Body of pancreas (tissue), 4 donors: ENCODE results near the gene PP2D1. TPM values are rescaled to one million over a fixed set of nuclear protein-coding genes. Genes with fewer than 3 reads are reported as not detected.
"Not testable (repeated sequence)": the region's sequence is repeated elsewhere in the genome, so short reads cannot be mapped to it uniquely, and the experiment has no call there.

ENCODE experiments used
- ATAC-seq: fragments of 150-250 bp; one replicate; pipeline ENCODE4 v1.9.1; 2016
- DNase-seq, 4 donors: peaks; one replicate each; pipeline ENCODE4 v3.0.0-alpha.2; 2019
- H3K27ac ChIP-seq, 4 donors: fragments of 200-600 bp; sonication (generic); 1 replicate in 3 of 4; 2 replicates in 1 of 4; pipeline versions ENCODE4 v1.5.1 to v1.6.1; 2016 to 2019; ENCODE audit warnings: mild to moderate bottlenecking in 1 of 4, mixed read lengths in 1 of 4, moderate library complexity in 1 of 4
- H3K27me3 ChIP-seq, 2 donors: fragments of 200-600 bp; sonication (generic); one replicate each; pipeline ENCODE4 v1.6.0; 2016; ENCODE audit warnings: mild to moderate bottlenecking in 1 of 2
- H3K36me3 ChIP-seq, 2 donors: fragments of 200-600 bp; sonication (generic); replicated peaks in 1 of 2; 2 replicates each; pipeline ENCODE4 v1.5.1; 2016; ENCODE audit warnings: low read depth in 2 of 2; ENCODE audit not compliant: insufficient read depth in 1 of 2
- H3K4me1 ChIP-seq: fragments of 200-600 bp; sonication (generic); one replicate; pipeline ENCODE4 v1.6.0; 2016
- H3K4me3 ChIP-seq, 2 donors: fragments of 200-600 bp; sonication (generic); 1 replicate in 1 of 2; 2 replicates in 1 of 2; pipeline ENCODE4 v1.5.1; 2016 to 2019
- H3K9me3 ChIP-seq, 3 donors: fragments of 200-600 bp; sonication (generic); 1 replicate in 2 of 3; 2 replicates in 1 of 3; pipeline ENCODE4 v1.5.1; 2016
- POLR2A ChIP-seq, 3 donors: fragments of 450-650 bp; IDR thresholded peaks; one replicate each; pipeline ENCODE4 v1.6.1; 2016; ENCODE audit warnings: antibody characterized with exemption in 3 of 3, mild to moderate bottlenecking in 2 of 3
- WGBS, 2 donors: methylation state at CpG; one replicate each; pipeline ENCODE4 v1.1.5; 2017; 5-methylcytosine and 5-hydroxymethylcytosine counted together
- intact Hi-C: fragments of 100-400 bp; cut with DNase I; formaldehyde crosslinking; loops from one replicate; pipeline ENCODE4 v1.15.1; 2023
- total RNA-seq, 2 donors: library from RNA; depleted of rRNA; stranded (reverse); fragments of >200 nt; gene quantifications; one replicate each; pipeline ENCODE4 v1.1.0, GENCODE V29; 2016
- TF ChIP-seq, protein P1 (sequence below), 7 experiments: fragments of 450-650 bp in 4 of 7; fragments of 200-600 bp in 3 of 7; sonication (generic) in 3 of 7; IDR thresholded peaks; one replicate each; pipeline ENCODE4 v1.5.1; 2016 to 2019; ENCODE audit warnings: antibody characterized with exemption in 7 of 7

The PP2D1 gene
- total RNA-seq, 2 donors from 2014 or later, result not detected

DNA sequence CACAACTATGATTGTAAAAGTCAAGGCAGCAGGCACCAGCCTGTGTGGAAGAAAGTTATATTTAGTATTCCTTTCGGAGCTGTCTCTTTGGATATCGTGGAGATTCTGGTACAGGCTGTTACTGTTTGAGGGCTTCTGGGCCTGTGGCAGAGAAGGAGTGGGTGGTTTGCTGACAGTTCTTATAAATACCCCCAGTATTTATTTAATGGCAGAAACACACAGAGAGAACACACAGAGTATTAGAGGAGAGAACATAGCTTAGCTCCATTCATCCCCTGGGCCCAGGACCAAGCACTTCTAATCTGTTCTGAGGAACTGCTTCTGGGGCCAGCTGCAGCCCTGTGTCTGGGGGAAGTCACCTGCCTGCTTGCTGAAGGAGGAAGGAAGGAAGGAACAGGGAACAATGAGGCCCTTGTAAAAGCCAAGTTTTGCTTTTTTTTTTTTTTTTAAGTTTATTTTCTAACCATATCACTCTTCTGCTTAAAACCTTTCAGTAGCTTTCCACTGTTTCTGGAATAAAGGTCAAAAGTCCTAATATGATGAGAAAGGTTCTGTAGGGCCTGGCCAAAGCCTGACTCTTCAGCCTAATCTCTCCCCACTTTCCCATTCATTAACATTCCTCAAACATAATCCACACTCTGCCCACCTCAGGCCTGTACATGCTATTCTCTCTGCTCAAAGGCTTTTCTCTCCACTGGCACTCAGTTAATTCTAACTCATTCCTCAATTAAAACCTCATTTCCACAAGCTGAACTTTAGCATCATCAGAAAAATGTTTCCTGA is 11.8 kb upstream of the PP2D1 start:
- peak in 3 of 4 donors; percentile 25 to 32 (median 30) for DNase-seq
- no peak overlapping the region for H3K4me3 ChIP-seq
- no peaks in the 10 kb centered on the region for H3K36me3 ChIP-seq
- ATAC-seq, result peak; percentile 60
- no peaks in the 10 kb centered on the region for H3K9me3 ChIP-seq
- 40 to 59% methylated on average over 2 of the region's 2 CpGs for WGBS, 2 donors
- H3K4me1 ChIP-seq, result peaks cover 8% of the 10 kb centered on the region
- H3K27me3 ChIP-seq, result no peaks in the 10 kb centered on the region
- TF ChIP-seq, protein P1, sequence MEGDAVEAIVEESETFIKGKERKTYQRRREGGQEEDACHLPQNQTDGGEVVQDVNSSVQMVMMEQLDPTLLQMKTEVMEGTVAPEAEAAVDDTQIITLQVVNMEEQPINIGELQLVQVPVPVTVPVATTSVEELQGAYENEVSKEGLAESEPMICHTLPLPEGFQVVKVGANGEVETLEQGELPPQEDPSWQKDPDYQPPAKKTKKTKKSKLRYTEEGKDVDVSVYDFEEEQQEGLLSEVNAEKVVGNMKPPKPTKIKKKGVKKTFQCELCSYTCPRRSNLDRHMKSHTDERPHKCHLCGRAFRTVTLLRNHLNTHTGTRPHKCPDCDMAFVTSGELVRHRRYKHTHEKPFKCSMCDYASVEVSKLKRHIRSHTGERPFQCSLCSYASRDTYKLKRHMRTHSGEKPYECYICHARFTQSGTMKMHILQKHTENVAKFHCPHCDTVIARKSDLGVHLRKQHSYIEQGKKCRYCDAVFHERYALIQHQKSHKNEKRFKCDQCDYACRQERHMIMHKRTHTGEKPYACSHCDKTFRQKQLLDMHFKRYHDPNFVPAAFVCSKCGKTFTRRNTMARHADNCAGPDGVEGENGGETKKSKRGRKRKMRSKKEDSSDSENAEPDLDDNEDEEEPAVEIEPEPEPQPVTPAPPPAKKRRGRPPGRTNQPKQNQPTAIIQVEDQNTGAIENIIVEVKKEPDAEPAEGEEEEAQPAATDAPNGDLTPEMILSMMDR (IDR thresholded peaks at IDR 0.05), result no peak
- TF ChIP-seq POLR2A (IDR thresholded peaks at IDR 0.05), result no peak
- H3K27ac ChIP-seq, result peak overlapping the region in 2 of 4 donors; percentile 28 to 47
- intact Hi-C loops, result no loop called here

DNA sequence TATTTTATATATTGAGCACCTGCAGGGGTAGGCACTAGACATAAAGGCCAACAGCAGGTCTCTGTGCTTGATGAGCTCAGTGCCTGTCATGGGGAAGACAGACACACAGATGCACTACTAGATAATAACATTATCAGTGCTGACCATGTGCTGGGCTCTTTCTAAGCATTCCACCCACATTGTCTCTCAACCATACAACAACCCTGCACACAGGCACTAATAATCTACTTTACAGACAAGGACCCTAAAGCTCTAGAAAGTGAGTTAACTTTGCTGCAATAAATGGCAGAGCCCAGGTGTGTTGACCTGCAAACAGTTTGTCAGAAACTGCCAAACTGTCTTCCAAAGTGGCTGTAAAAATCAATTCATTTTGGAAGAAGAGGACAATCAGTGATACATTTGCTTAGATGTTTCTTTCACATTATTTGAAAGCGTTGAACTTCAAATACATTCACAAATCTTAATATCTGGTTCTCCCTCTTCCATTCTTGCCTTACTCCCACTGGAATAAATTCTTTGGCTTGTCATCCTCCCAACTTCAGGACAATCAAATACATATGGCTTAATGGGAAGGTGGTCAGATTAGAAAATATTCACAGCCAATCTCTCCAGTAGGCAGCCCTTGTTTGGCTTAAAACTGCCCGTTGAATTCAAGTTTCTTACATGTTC is 11.0 kb upstream of the PP2D1 start:
- Histone ChIP-seq H3K36me3 (no peaks in the 10 kb centered on the region), H3K27me3 (no peaks in the 10 kb centered on the region), H3K9me3 (no peaks in the 10 kb centered on the region), H3K4me3 (no peak overlapping the region), H3K27ac (peak overlapping the region in 1 of 4 donors; percentile 47), H3K4me1 (peaks cover 8% of the 10 kb centered on the region)
- 65 to 68% methylated on average over 2 of the region's 2 CpGs for WGBS, 2 donors
- intact Hi-C loops, result no loop called here
- TF ChIP-seq POLR2A (IDR thresholded peaks at IDR 0.05), result no peak
- TF ChIP-seq, protein P1 (IDR thresholded peaks at IDR 0.05), result no peak
- no peak for DNase-seq
- no peak for ATAC-seq

DNA sequence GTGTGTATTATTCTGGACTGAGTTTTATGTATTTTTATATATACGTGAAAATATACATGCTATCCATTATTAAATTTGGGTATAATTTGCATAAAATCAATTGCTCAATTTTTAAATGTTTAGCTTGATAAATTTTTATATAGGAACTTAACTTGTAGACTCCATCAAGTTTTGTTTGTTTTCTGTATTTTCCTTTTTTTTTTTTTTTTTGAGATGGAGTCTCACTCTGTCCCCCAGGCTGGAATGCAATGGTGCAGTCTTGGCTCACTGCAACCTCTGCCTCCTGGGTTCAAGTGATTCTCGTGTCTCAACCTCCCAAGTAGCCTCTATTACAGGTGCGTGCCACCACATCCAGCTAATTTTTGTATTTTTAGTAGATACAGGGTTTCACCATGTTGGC is 4.0 kb upstream of the PP2D1 start:
- H3K27me3 ChIP-seq, H3K27ac ChIP-seq, intact Hi-C loops, H3K4me1 ChIP-seq, ATAC-seq, H3K9me3 ChIP-seq, H3K36me3 ChIP-seq, H3K4me3 ChIP-seq, DNase-seq: not testable (repeated sequence)
- WGBS, 2 donors, result 88 to 91% methylated on average over 3 of the region's 3 CpGs

DNA sequence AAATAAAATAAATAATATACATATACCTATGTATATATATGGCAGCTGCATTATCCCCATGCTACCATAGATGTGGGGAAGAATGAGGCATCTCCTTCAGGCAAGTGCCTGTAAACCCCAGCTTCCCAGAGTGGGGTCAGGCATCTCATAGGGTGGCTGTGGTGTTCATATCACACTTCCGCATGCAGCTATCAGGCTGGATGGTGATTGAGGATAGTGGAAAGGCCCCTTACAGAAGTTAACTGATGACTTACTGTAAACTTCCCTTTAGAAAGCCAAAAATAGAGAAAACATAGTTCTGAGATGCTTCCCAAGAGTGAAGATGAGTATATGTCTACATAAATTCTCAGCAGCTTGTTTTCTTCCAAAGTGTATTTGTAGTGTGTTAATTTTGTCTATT is 3.5 kb upstream of the PP2D1 start:
- TF ChIP-seq, protein P1 (IDR thresholded peaks at IDR 0.05), result no peak
- TF ChIP-seq POLR2A (IDR thresholded peaks at IDR 0.05), result no peak
- H3K9me3 ChIP-seq, result no peaks in the 10 kb centered on the region
- intact Hi-C loops, result no loop called here
- DNase-seq (no peak), ATAC-seq (no peak)
- 67 to 100% methylated on average over 1 of the region's 1 CpG for WGBS, 2 donors
- no peaks in the 10 kb centered on the region for H3K27me3 ChIP-seq
- H3K4me3 ChIP-seq, result no peak overlapping the region
- no peaks in the 10 kb centered on the region for H3K4me1 ChIP-seq
- H3K36me3 ChIP-seq, result no peaks in the 10 kb centered on the region
- no peak overlapping the region for H3K27ac ChIP-seq

DNA sequence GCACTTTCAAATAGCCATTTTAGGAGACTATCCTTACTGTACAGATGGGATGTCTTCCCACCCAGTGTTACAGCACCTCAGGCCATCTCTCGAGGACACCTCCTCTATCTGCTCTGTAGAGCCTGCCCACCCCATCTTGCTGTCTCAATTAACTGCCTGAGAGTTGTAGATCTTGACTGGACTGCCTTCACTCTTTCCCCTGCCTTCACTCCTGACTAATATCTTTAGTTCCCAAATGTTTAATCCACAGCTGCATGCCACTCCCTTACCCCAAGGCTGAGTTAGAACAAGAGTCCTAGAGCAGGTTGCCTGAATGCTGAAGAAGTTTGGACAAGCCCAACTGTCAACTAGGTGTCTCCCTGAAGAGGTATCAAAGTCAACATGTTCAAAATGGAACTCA is 1.3 kb upstream of the PP2D1 start:
- H3K9me3 ChIP-seq, result no peaks in the 10 kb centered on the region
- intact Hi-C loops, result no loop called here
- H3K4me3 ChIP-seq, result no peak overlapping the region
- DNase-seq, result no peak
- H3K4me1 ChIP-seq, result no peaks in the 10 kb centered on the region
- WGBS, 2 donors, result 83 to 100% methylated on average over 1 of the region's 1 CpG
- H3K27ac ChIP-seq, result no peak overlapping the region
- no peak for TF ChIP-seq POLR2A (IDR thresholded peaks at IDR 0.05)
- ATAC-seq, result no peak
- no peaks in the 10 kb centered on the region for H3K36me3 ChIP-seq
- H3K27me3 ChIP-seq, result no peaks in the 10 kb centered on the region
